Mucosa of rectum (tissue), 2 donors: ENCODE measurements around the gene BMPR2.
"Not testable (repeated sequence)": the region's sequence is repeated elsewhere in the genome, so short reads cannot be mapped to it uniquely, and the experiment has no call there.

Experiments
- H3K27ac ChIP-seq, 2 donors: one replicate each; pipeline ENCODE4 v1.7.0; 2013; ENCODE audit warnings: inconsistent platforms in 2 of 2, low read depth in 2 of 2, low read length in 2 of 2
- H3K27me3 ChIP-seq, 2 donors: one replicate each; pipeline ENCODE4 v1.7.0; 2013; ENCODE audit warnings: low read length in 2 of 2; ENCODE audit not compliant: control insufficient read depth in 2 of 2, insufficient read depth in 2 of 2
- H3K36me3 ChIP-seq, 2 donors: one replicate each; pipeline ENCODE4 v1.7.0; 2013; ENCODE audit warnings: low read length in 2 of 2; ENCODE audit not compliant: control insufficient read depth in 2 of 2, insufficient read depth in 2 of 2
- H3K4me1 ChIP-seq, 2 donors: one replicate each; pipeline ENCODE4 v1.7.0; 2013; ENCODE audit warnings: low read length in 2 of 2, mild to moderate bottlenecking in 1 of 2; ENCODE audit not compliant: control insufficient read depth in 2 of 2, insufficient read depth in 2 of 2
- H3K4me3 ChIP-seq, 2 donors: one replicate each; pipeline ENCODE4 v1.7.0; 2013; ENCODE audit warnings: low read length in 2 of 2
- H3K9ac ChIP-seq, 2 donors: one replicate each; pipeline ENCODE4 v1.7.0; 2013; ENCODE audit warnings: low read length in 2 of 2, low read depth in 1 of 2, mild to moderate bottlenecking in 1 of 2
- H3K9me3 ChIP-seq, 2 donors: one replicate each; pipeline ENCODE4 v1.7.0; 2013; ENCODE audit warnings: low read length in 2 of 2; ENCODE audit not compliant: control insufficient read depth in 2 of 2
- donor health status: healthy.
- donor health status: Normal muscosa, but diverticular disease.

Gene BMPR2

GRCh38 chr2:202510911-202511310, 134.8 kb downstream of the BMPR2 start:
- H3K9ac ChIP-seq, result no peak overlapping the region
- H3K27ac ChIP-seq, result no peak overlapping the region
- no peaks in the 10 kb centered on the region for H3K4me1 ChIP-seq
- peaks cover 0 to 7% of the 10 kb centered on the region in 2 donors for H3K36me3 ChIP-seq
- no peaks in the 10 kb centered on the region for H3K9me3 ChIP-seq
- H3K27me3 ChIP-seq, result no peaks in the 10 kb centered on the region
- H3K4me3 ChIP-seq, result no peak overlapping the region

DNA sequence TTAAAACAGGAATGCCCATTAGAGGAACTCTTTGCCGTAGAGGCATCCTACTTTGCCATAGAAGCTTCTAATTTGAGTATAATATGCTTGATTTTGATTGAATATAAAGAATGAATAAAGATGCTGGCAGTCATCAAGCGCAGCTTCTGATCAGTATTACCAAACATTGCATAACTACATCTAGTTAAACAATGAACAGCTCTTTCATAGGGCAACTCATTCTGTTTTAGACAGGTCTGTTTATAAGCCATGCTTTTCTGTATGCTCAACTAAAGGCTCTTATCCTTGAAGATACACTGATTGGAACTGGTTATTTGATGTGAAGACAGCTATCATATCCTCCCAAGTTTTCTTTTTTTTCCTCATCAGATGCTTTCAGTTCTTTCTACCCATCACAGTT, 136.0 kb downstream of the BMPR2 start:
- H3K36me3 ChIP-seq, result peaks cover 3 to 9% of the 10 kb centered on the region in 2 donors
- no peak overlapping the region for H3K4me3 ChIP-seq

DNA sequence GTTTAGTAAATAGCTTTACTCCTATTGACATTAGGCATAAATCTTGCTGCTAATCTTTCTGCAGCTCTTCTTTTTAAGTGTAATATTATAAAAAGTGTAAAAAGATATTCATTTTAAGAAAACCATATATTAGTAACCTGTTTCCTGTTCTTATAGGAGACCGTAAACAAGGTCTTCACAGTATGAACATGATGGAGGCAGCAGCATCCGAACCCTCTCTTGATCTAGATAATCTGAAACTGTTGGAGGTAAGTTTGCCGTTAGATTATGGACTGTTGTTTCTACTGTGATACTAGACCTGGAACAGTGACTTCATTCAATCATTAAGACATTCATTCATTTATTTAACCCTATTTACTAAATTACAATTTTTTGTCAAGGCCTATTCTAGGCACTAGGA, 138.6 kb downstream of the BMPR2 start:
- Histone ChIP-seq H3K36me3 (peaks cover 8 to 18% of the 10 kb centered on the region in 2 donors), H3K27ac (no peak overlapping the region)

More for the DNA sequence above, 136.0 kb downstream of the BMPR2 start:
- no peak overlapping the region for H3K9ac ChIP-seq
- no peak overlapping the region for H3K27ac ChIP-seq
- no peaks in the 10 kb centered on the region for H3K27me3 ChIP-seq
- H3K9me3 ChIP-seq, result no peaks in the 10 kb centered on the region
- H3K4me1 ChIP-seq, result no peaks in the 10 kb centered on the region

GRCh38 chr2:202519453-202519852, 143.3 kb downstream of the BMPR2 start:
- no peaks in the 10 kb centered on the region for H3K4me1 ChIP-seq
- no peaks in the 10 kb centered on the region for H3K9me3 ChIP-seq
- no peak overlapping the region for H3K4me3 ChIP-seq
- no peak overlapping the region for H3K9ac ChIP-seq
- H3K27ac ChIP-seq, result no peak overlapping the region
- H3K27me3 ChIP-seq, result no peaks in the 10 kb centered on the region
- peaks cover 16 to 35% of the 10 kb centered on the region in 2 donors for H3K36me3 ChIP-seq

More for the DNA sequence above, 138.6 kb downstream of the BMPR2 start:
- H3K27me3 ChIP-seq, result no peaks in the 10 kb centered on the region
- no peaks in the 10 kb centered on the region for H3K4me1 ChIP-seq
- no peak overlapping the region for H3K9ac ChIP-seq
- H3K4me3 ChIP-seq, result no peak overlapping the region
- H3K9me3 ChIP-seq, result no peaks in the 10 kb centered on the region

DNA sequence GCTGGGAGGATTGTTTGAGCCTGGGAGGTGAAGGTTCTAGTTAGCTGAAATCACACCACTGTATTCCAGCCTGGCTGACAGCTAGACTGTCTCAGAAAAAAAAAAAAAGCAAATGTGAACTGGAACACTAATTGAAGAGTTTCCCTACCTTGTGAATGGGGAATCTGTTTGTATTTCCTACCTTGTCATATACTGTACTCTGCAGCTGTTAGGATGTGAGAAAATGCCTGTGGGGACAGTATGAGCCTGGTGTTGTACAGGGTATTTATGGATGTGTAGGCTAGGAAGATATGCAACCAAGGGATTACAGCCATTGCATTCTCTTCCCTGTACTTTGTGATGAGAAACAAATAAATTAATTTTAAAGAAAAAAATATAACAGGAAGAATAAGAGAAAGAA, 145.3 kb downstream of the BMPR2 start:
- no peak overlapping the region for H3K4me3 ChIP-seq
- no peaks in the 10 kb centered on the region for H3K9me3 ChIP-seq
- H3K36me3 ChIP-seq, result peaks cover 13 to 28% of the 10 kb centered on the region in 2 donors
- no peak overlapping the region for H3K9ac ChIP-seq
- H3K4me1 ChIP-seq, result no peaks in the 10 kb centered on the region
- no peak overlapping the region for H3K27ac ChIP-seq
- H3K27me3 ChIP-seq, result no peaks in the 10 kb centered on the region

- Histone ChIP-seq H3K27me3 (no peaks in the 10 kb centered on the region), H3K9me3 (no peaks in the 10 kb centered on the region), H3K27ac (no peak overlapping the region), H3K36me3 (peaks cover 5 to 8% of the 10 kb centered on the region in 2 donors), H3K9ac (no peak overlapping the region), H3K4me3 (no peak overlapping the region), H3K4me1 (no peaks in the 10 kb centered on the region)
These were observed 153.3 kb downstream of the BMPR2 start for GRCh38 chr2:202529389-202529788.

GRCh38 chr2:202530038-202530437, 153.9 kb downstream of the BMPR2 start:
- H3K27me3 ChIP-seq, result no peaks in the 10 kb centered on the region
- no peak overlapping the region for H3K9ac ChIP-seq
- no peaks in the 10 kb centered on the region for H3K4me1 ChIP-seq
- H3K4me3 ChIP-seq, result no peak overlapping the region
- H3K9me3 ChIP-seq, result no peaks in the 10 kb centered on the region
- peaks cover 5 to 8% of the 10 kb centered on the region in 2 donors for H3K36me3 ChIP-seq
- H3K27ac ChIP-seq, result no peak overlapping the region

- H3K9ac ChIP-seq, H3K4me3 ChIP-seq, H3K9me3 ChIP-seq, H3K4me1 ChIP-seq, H3K27ac ChIP-seq, H3K36me3 ChIP-seq, H3K27me3 ChIP-seq: not testable (repeated sequence)
These were observed 159.2 kb downstream of the BMPR2 start for GRCh38 chr2:202535290-202535689.

DNA sequence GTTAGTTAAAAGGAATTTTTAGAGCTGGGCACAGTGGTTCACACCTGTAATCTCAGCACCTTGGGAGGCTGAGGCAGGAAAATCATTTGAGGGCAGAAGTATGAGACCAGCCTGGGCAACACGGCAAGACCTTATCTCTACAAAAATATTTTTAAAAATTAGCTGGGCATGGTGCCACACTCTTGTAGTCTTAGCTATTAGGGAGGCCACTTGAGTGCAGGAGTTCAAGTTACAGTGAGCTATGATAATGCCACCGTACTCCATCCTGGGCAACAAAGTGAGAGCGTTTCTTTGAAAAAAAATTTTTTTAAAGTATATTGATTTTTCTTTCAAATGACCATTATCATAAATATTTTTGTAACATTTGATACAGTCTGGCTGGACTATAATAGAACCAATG, 165.0 kb downstream of the BMPR2 start:
- Histone ChIP-seq H3K9ac (no peak overlapping the region), H3K36me3 (no peaks in the 10 kb centered on the region), H3K4me1 (no peaks in the 10 kb centered on the region), H3K27ac (no peak overlapping the region), H3K27me3 (no peaks in the 10 kb centered on the region), H3K9me3 (no peaks in the 10 kb centered on the region), H3K4me3 (no peak overlapping the region)

GRCh38 chr2:202542142-202542541, 166.0 kb downstream of the BMPR2 start:
- H3K9me3 ChIP-seq, result no peaks in the 10 kb centered on the region
- no peaks in the 10 kb centered on the region for H3K27me3 ChIP-seq
- H3K27ac ChIP-seq, result no peak overlapping the region
- no peaks in the 10 kb centered on the region for H3K36me3 ChIP-seq
- H3K4me1 ChIP-seq, result no peaks in the 10 kb centered on the region
- H3K9ac ChIP-seq, result no peak overlapping the region
- no peak overlapping the region for H3K4me3 ChIP-seq

DNA sequence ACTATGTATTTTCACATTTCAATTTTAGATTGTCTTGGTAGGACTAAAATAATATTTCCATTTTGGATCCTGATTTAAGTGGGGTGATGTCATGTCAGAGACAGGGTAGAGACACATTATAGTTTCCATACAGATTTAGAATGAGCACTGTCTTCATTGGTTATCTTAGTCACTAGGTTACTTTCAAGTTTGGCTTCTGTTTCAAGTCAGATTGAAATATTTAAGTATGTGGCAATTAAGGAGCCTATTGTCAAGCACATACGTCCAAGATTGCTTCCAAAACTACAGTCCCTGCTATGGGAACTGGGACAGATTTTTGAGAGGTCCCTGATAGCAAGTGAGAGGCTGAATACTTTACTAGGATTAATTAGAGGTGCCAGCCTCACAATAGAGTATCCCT, 169.4 kb downstream of the BMPR2 start:
- Histone ChIP-seq H3K9ac (no peak overlapping the region), H3K27ac (no peak overlapping the region), H3K9me3 (no peaks in the 10 kb centered on the region), H3K4me1 (no peaks in the 10 kb centered on the region), H3K36me3 (no peaks in the 10 kb centered on the region), H3K27me3 (no peaks in the 10 kb centered on the region), H3K4me3 (no peak overlapping the region)
